HCT116 (cell line): ENCODE data around the gene PTDSS2. TPM values are rescaled to one million over a fixed set of nuclear protein-coding genes. Genes with fewer than 3 reads are reported as not detected.

Source experiments
- ATAC-seq: fragments of 200-7000 bp; cut with Tn5 transposase; 2 replicates; pipeline ENCODE4 v1.9.1; 2020; ENCODE audit warnings: mild to moderate bottlenecking, moderate library complexity
- BruUV-seq: library from RNA; stranded (reverse); fragments of 400-500 nt; replicated peaks from 2 replicates; lab custom pipeline; 2021; lab: Mats Ljungman, UMichigan
- CTCF ChIA-PET: fragments of 300-600 bp; sonication (Branson Sonifier 250); formaldehyde crosslinking; loops from one replicate; lab custom pipeline; 2021; ENCODE audit warnings: antibody characterized with exemption; lab: Charles Lee
- POLR2A ChIA-PET: fragments of 300-600, 350-600 bp; sonication (Branson Sonifier 250); formaldehyde crosslinking; loops from one replicate; lab custom pipeline; 2021; ENCODE audit warnings: antibody characterized with exemption; lab: Charles Lee
- RAD21 ChIA-PET, 2 experiments: fragments of 300-600 bp; sonication (Branson Sonifier 250); formaldehyde crosslinking; loops; one replicate each; lab custom pipeline; 2023; ENCODE audit warnings: low total read pairs in 2 of 2; ENCODE audit not compliant: uncharacterized antibody in 2 of 2, unreplicated experiment in 2 of 2, low non-redundant PET in 1 of 2; lab: Charles Lee
- DNase-seq: peaks from one replicate; pipeline ENCODE4 v3.0.0-alpha.2; 2010; ENCODE audit warnings: low read depth, low spot score
- H2AFZ ChIP-seq: fragments of 200-600 bp; shearing (Covaris generic), sonication (generic); 2 replicates; pipeline ENCODE4 v1.6.1; 2017; ENCODE audit warnings: low read depth, mixed run types, mixed read lengths, antibody characterized with exemption, low read length; ENCODE audit not compliant: poor library complexity, severe bottlenecking
- H3K27ac ChIP-seq: 2 replicates; pipeline ENCODE4 v1.5.1; 2012; ENCODE audit warnings: low read depth, low read length
- H3K27me3 ChIP-seq: fragments of 200-600 bp; sonication (generic); 2 replicates; pipeline ENCODE4 v1.6.1; 2016; ENCODE audit warnings: mixed run types, low read length, mixed read lengths; ENCODE audit not compliant: insufficient read depth
- H3K36me3 ChIP-seq, 2 experiments: fragments of 200-500 bp in 1 of 2; fragments of 200-600 bp in 1 of 2; sonication (Bioruptor generic) in 1 of 2; sonication (generic) in 1 of 2; 2 replicates each; pipeline versions ENCODE4 v1.5.1 to v1.6.1; 2014 to 2016; ENCODE audit warnings: low read length in 2 of 2, inconsistent platforms in 1 of 2, mixed read lengths in 1 of 2, mixed run types in 1 of 2; ENCODE audit not compliant: insufficient read depth in 2 of 2, control insufficient read depth in 1 of 2
- H3K4me1 ChIP-seq, 2 experiments: fragments of 200-600 bp in 1 of 2; sonication (generic) in 1 of 2; 2 replicates each; pipeline versions ENCODE4 v1.5.1 to v1.6.1; 2012 to 2017; ENCODE audit warnings: low read length in 2 of 2, inconsistent platforms in 1 of 2, mild to moderate bottlenecking in 1 of 2, mixed read lengths in 1 of 2, mixed run types in 1 of 2, moderate library complexity in 1 of 2; ENCODE audit not compliant: insufficient read depth in 2 of 2, control insufficient read depth in 1 of 2
- H3K4me2 ChIP-seq: fragments of 200-600 bp; sonication (generic); 2 replicates; pipeline ENCODE4 v1.6.1; 2017; ENCODE audit warnings: mixed run types, low read length, mixed read lengths
- H3K4me3 ChIP-seq, 2 experiments: fragments of 200-600 bp in 1 of 2; sonication (generic) in 1 of 2; replicated peaks in 1 of 2; 2 replicates each; pipeline ENCODE4 v1.5.1; 2011 to 2016; ENCODE audit warnings: low read length in 2 of 2, control low read depth in 1 of 2, low read depth in 1 of 2, mild to moderate bottlenecking in 1 of 2, mixed read lengths in 1 of 2, mixed run types in 1 of 2
- H3K79me2 ChIP-seq: fragments of 200-600 bp; sonication (generic); 2 replicates; pipeline ENCODE4 v1.6.1; 2017; ENCODE audit warnings: mild to moderate bottlenecking, mixed run types, low read length, moderate library complexity, mixed read lengths; ENCODE audit not compliant: insufficient read depth
- H3K9ac ChIP-seq: fragments of 200-600 bp; sonication (generic); 2 replicates; pipeline ENCODE4 v1.6.1; 2016; ENCODE audit warnings: low read length, mixed read lengths
- H3K9me2 ChIP-seq: fragments of 200-600 bp; sonication (generic), shearing (Covaris generic); 2 replicates; pipeline ENCODE4 v1.6.1; 2017; ENCODE audit warnings: mixed run types, mild to moderate bottlenecking, moderate library complexity; ENCODE audit not compliant: insufficient read depth
- H3K9me3 ChIP-seq, 2 experiments: fragments of 200-500 bp in 1 of 2; fragments of 200-600 bp in 1 of 2; sonication (Bioruptor generic) in 1 of 2; sonication (generic) in 1 of 2; 2 replicates each; pipeline ENCODE4 v1.6.1; 2014 to 2017; ENCODE audit warnings: low read length in 2 of 2, mixed read lengths in 2 of 2, inconsistent platforms in 1 of 2, low read depth in 1 of 2, mild to moderate bottlenecking in 1 of 2, mixed run types in 1 of 2, moderate library complexity in 1 of 2; ENCODE audit not compliant: control insufficient read depth in 1 of 2, insufficient read depth in 1 of 2
- H4K20me1 ChIP-seq: fragments of 200-600 bp; sonication (generic), shearing (Covaris generic); 2 replicates; pipeline ENCODE4 v1.6.1; 2017; ENCODE audit warnings: mixed run types, mild to moderate bottlenecking, moderate library complexity; ENCODE audit not compliant: insufficient read depth
- ATF3 ChIP-seq: IDR thresholded peaks from 2 replicates; pipeline ENCODE4 v1.6.1; 2012
- CEBPB ChIP-seq: IDR thresholded peaks from 2 replicates; pipeline ENCODE4 v1.6.1; 2012; ENCODE audit warnings: low read depth
- CTCF ChIP-seq, 3 experiments: fragments of 200-600 bp in 1 of 3; sonication (generic) in 1 of 3; IDR thresholded peaks in 2 of 3; conservative IDR thresholded peaks in 1 of 3; 2 replicates each; pipeline ENCODE4 v1.5.1; 2012 to 2017; ENCODE audit warnings: low read depth in 2 of 3, low read length in 2 of 3, antibody characterized with exemption in 1 of 3, borderline replicate concordance in 1 of 3, control low read depth in 1 of 3, mild to moderate bottlenecking in 1 of 3, mixed read lengths in 1 of 3, mixed run types in 1 of 3, moderate library complexity in 1 of 3; ENCODE audit not compliant: insufficient read depth in 1 of 3
- EGR1 ChIP-seq: IDR thresholded peaks from 2 replicates; pipeline ENCODE4 v1.6.1; 2012; ENCODE audit warnings: low read depth
- ELF1 ChIP-seq: IDR thresholded peaks from 2 replicates; pipeline ENCODE4 v1.6.1; 2012; ENCODE audit warnings: low read depth, borderline replicate concordance
- EZH2phosphoT487 ChIP-seq: fragments of 200-600 bp; IDR thresholded peaks from 2 replicates; pipeline ENCODE4 v1.6.1; 2018; ENCODE audit warnings: antibody characterized with exemption, borderline replicate concordance
- FOSL1 ChIP-seq: IDR thresholded peaks from 2 replicates; pipeline ENCODE4 v1.6.1; 2012; ENCODE audit warnings: low read depth
- JUND ChIP-seq: IDR thresholded peaks from 2 replicates; pipeline ENCODE4 v1.6.1; 2012
- MAX ChIP-seq: IDR thresholded peaks from 2 replicates; pipeline ENCODE4 v1.6.1; 2012
- POLR2AphosphoS5 ChIP-seq: IDR thresholded peaks from 2 replicates; pipeline ENCODE4 v1.6.1; 2011; ENCODE audit warnings: mild to moderate bottlenecking, low read depth, low read length, moderate library complexity
- RAD21 ChIP-seq: IDR thresholded peaks from 2 replicates; pipeline ENCODE4 v1.6.1; 2012; ENCODE audit warnings: low read depth, mild to moderate bottlenecking
- ZFX ChIP-seq: fragments of 450-650 bp; IDR thresholded peaks from 2 replicates; pipeline ENCODE4 v1.6.1; 2017
- ZNF274 ChIP-seq: fragments of 200-500 bp; sonication (Bioruptor generic); IDR thresholded peaks from 2 replicates; pipeline ENCODE4 v1.6.1; 2014; ENCODE audit warnings: mild to moderate bottlenecking, low read depth, low read length, inconsistent platforms
- intact Hi-C: fragments of 100-400 bp; cut with micrococcal nuclease; formaldehyde crosslinking; loops from 2 replicates; pipeline ENCODE4 v1.10.0; 2022
- total RNA-seq: library from RNA; stranded (reverse); gene quantifications from one replicate; pipeline ENCODE4 v1.2.1, GENCODE V29; 2021; ENCODE audit not compliant: unreplicated experiment

Gene PTDSS2
- total RNA-seq, 1 experiment from 2014 or later, result 40.1 TPM

GRCh38 chr11:408154-409007 is 41.7 kb upstream of the PTDSS2 start:
- BruUV-seq, result no TSS peak
- peaks cover 2 to 10% of the 10 kb centered on the region in 2 experiments; a peak in 2 of 4 replicates for H3K36me3 ChIP-seq
- H3K27ac ChIP-seq, result no peak overlapping the region; the same call in 1 of the 2 replicates
- intact Hi-C loops, result loop anchor here (5.0 kb wide), 1 partner anchor 39 kb away; no protein-coding TSS in a partner anchor
- DNase-seq (no peak), ATAC-seq (no peak)
- no peaks in the 10 kb centered on the region for H3K27me3 ChIP-seq
- no peaks in the 10 kb centered on the region for H3K79me2 ChIP-seq
- H3K4me3 ChIP-seq, result no peak overlapping the region
- no peak overlapping the region for H3K4me2 ChIP-seq
- CTCF ChIA-PET, result interaction anchor here (2.7 kb wide), 1 partner anchor 40 kb away, joined by 31 read pairs; the partner anchor contains the start of gene PTDSS2
- H3K9me2 ChIP-seq, result no peaks in the 10 kb centered on the region
- POLR2A ChIA-PET, result interaction anchor here (1.3 kb wide), 1 partner anchor 41 kb away, joined by 10 read pairs; the partner anchor contains the start of gene PTDSS2
- RAD21 ChIA-PET, result no interaction called here
- no peaks in the 10 kb centered on the region for H3K9me3 ChIP-seq
- no peak overlapping the region for H3K9ac ChIP-seq
- H3K4me1 ChIP-seq, result peaks cover 14 to 42% of the 10 kb centered on the region in 2 experiments
- H4K20me1 ChIP-seq, result no peaks in the 10 kb centered on the region
- no peak overlapping the region for H2AFZ ChIP-seq
- TF ChIP-seq ZFX (no peak), POLR2AphosphoS5 (no peak), EGR1 (no peak), ELF1 (no peak)
- TF ChIP-seq, all 23 proteins: peak for 0

GRCh38 chr11:409008-409599 is 41.0 kb upstream of the PTDSS2 start:
- DNase-seq (no peak), ATAC-seq (no peak)
- no peaks in the 10 kb centered on the region for H3K27me3 ChIP-seq
- intact Hi-C loops, result loop anchor here (5.0 kb wide), 1 partner anchor 38 kb away; no protein-coding TSS in a partner anchor
- CTCF ChIA-PET, result no interaction called here
- H3K4me3 ChIP-seq, result no peak overlapping the region
- no TSS peak for BruUV-seq
- no peak for TF ChIP-seq JUND
- no peak for TF ChIP-seq MAX
- no peak for TF ChIP-seq FOSL1
- no peak for TF ChIP-seq CTCF (IDR thresholded peaks at IDR 0.05 in 2 of 3, conservative IDR thresholded peaks at IDR 0.05 in 1 of 3; ENCODE audit: borderline replicate concordance in 1 of 3, insufficient read depth in 1 of 3, low read depth in 2 of 3, low read length in 2 of 3)
- TF ChIP-seq CEBPB, result no peak
- TF ChIP-seq ZNF274, result no peak
- TF ChIP-seq RAD21, result no peak
- TF ChIP-seq EZH2phosphoT487, result no peak
- no peak for TF ChIP-seq ATF3
- H2AFZ ChIP-seq, result no peak overlapping the region
- no peak overlapping the region for H3K27ac ChIP-seq
- POLR2A ChIA-PET, result no interaction called here
- no peaks in the 10 kb centered on the region for H3K79me2 ChIP-seq
- peaks cover 0 to 2% of the 10 kb centered on the region in 2 experiments; a peak in 2 of 4 replicates for H3K36me3 ChIP-seq
- H4K20me1 ChIP-seq, result no peaks in the 10 kb centered on the region
- H3K4me2 ChIP-seq, result no peak overlapping the region
- H3K9ac ChIP-seq, result no peak overlapping the region
- H3K4me1 ChIP-seq, result peaks cover 14 to 42% of the 10 kb centered on the region in 2 experiments
- no peaks in the 10 kb centered on the region for H3K9me3 ChIP-seq
- RAD21 ChIA-PET, result no interaction called here
- no peaks in the 10 kb centered on the region for H3K9me2 ChIP-seq
